ENCODE measurements around the gene GNE. TPM values are rescaled to one million over a fixed set of nuclear protein-coding genes. Genes with fewer than 3 reads are reported as not detected.

GNE gene
- total and polyA plus RNA-seq, 2 experiments from 2014 or later = 2.2 to 15.7 TPM

GRCh38 chr9:36284226-36284625 is 26.0 kb upstream of the GNE start:
- Histone ChIP-seq H3K36me3 (ENCODE audit: insufficient read depth) (no peaks in the 10 kb centered on the region), H3K4me3 (no peak overlapping the region), H3K9me2 (ENCODE audit: insufficient read depth) (no peaks in the 10 kb centered on the region), H3K79me2 (replicated peaks; ENCODE audit: insufficient read depth) (no peaks in the 10 kb centered on the region), H3F3A (replicated peaks; ENCODE audit: low read depth) (no peaks in the 10 kb centered on the region), H3K27me3 (ENCODE audit: insufficient read depth) (no peaks in the 10 kb centered on the region), H3K4me2 (no peak overlapping the region), H3K27ac (ENCODE audit: low read depth) (no peak overlapping the region), H2AFZ (no peak overlapping the region), H3K4me1 (ENCODE audit: insufficient read depth) (no peaks in the 10 kb centered on the region), H4K20me1 (replicated peaks; ENCODE audit: insufficient read depth) (no peaks in the 10 kb centered on the region)
- no peak overlapping the region for H3K27ac Mint-ChIP-seq
- H3K27me3 Mint-ChIP-seq (ENCODE audit: insufficient read depth, low read depth, poor library complexity) = peaks cover 2% of the 10 kb centered on the region
- H3K9me3 Mint-ChIP-seq = no peaks in the 10 kb centered on the region
- H3K36me3 Mint-ChIP-seq (ENCODE audit: low read depth) = no peaks in the 10 kb centered on the region
- no peak for ATAC-seq
- H3K4me1 Mint-ChIP-seq = no peaks in the 10 kb centered on the region
- no peak for DNase-seq (ENCODE audit: low spot score)
- H3K4me3 Mint-ChIP-seq = no peak overlapping the region
- no peak for TF ChIP-seq CREB1 (CRISPR knock-in tag; IDR thresholded peaks at IDR 0.05; ENCODE audit: low read depth)
- TF ChIP-seq NANOG (IDR thresholded peaks at IDR 0.05; ENCODE audit: borderline replicate concordance) = no peak
- TF ChIP-seq STAT1 (IDR thresholded peaks at IDR 0.05; ENCODE audit: unreplicated experiment) = no peak
- no peak for TF ChIP-seq ETS1 (IDR thresholded peaks at IDR 0.05)
- TF ChIP-seq ZNF114 (CRISPR knock-in tag; IDR thresholded peaks at IDR 0.05) = no peak
- no peak for TF ChIP-seq EZH2 (IDR thresholded peaks at IDR 0.05; ENCODE audit: low read depth, unreplicated experiment)
- TF ChIP-seq REST (IDR thresholded peaks at IDR 0.05; ENCODE audit: unreplicated experiment) = no peak
- no peak for TF ChIP-seq POLR2AphosphoS5 (IDR thresholded peaks at IDR 0.05; ENCODE audit: low read depth)
- no peak for TF ChIP-seq ZNF462 (CRISPR knock-in tag; IDR thresholded peaks at IDR 0.05)
- TF ChIP-seq EZH2phosphoT487 (IDR thresholded peaks at IDR 0.05; ENCODE audit: unreplicated experiment) = no peak

All from GM23338 (cell line).